IMR-90 (cell line): Measurements from ENCODE around the gene PHF20.

Source experiments
- BHLHE40 ChIP-seq: fragments of 150-350 bp; IDR thresholded peaks from 2 replicates; pipeline ENCODE4 v1.6.1; 2016; ENCODE audit warnings: mild to moderate bottlenecking, low read depth, low read length
- CEBPB ChIP-seq: IDR thresholded peaks from 2 replicates; pipeline ENCODE4 v1.6.1; 2012; ENCODE audit warnings: low read depth, low read length, improper control_type of control experiment
- CHD1 ChIP-seq: IDR thresholded peaks from 2 replicates; pipeline ENCODE4 v1.6.1; 2012; ENCODE audit warnings: low read depth, low read length, improper control_type of control experiment
- MAFK ChIP-seq: IDR thresholded peaks from 2 replicates; pipeline ENCODE4 v1.6.1; 2012; ENCODE audit warnings: low read depth, low read length, improper control_type of control experiment
- MAZ ChIP-seq: IDR thresholded peaks from 2 replicates; pipeline ENCODE4 v1.6.1; 2012; ENCODE audit warnings: low read depth, mild to moderate bottlenecking, low read length, improper control_type of control experiment, moderate library complexity, borderline replicate concordance
- MXI1 ChIP-seq: IDR thresholded peaks from 2 replicates; pipeline ENCODE4 v1.6.1; 2012; ENCODE audit warnings: low read depth, mild to moderate bottlenecking, low read length, moderate library complexity, borderline replicate concordance
- NFE2L2 ChIP-seq: fragments of 150-350 bp; IDR thresholded peaks from 2 replicates; pipeline ENCODE4 v1.6.1; 2016; ENCODE audit warnings: low read depth, mild to moderate bottlenecking, low read length
- POLR2A ChIP-seq: IDR thresholded peaks from 2 replicates; pipeline ENCODE4 v1.6.1; 2012; ENCODE audit warnings: mild to moderate bottlenecking, low read depth, low read length
- RAD21 ChIP-seq: IDR thresholded peaks from 2 replicates; pipeline ENCODE4 v1.6.1; 2012; ENCODE audit warnings: low read length, improper control_type of control experiment
- RCOR1 ChIP-seq: IDR thresholded peaks from 2 replicates; pipeline ENCODE4 v1.6.1; 2012; ENCODE audit warnings: mild to moderate bottlenecking, low read length, improper control_type of control experiment; ENCODE audit not compliant: insufficient replicate concordance
- RFX5 ChIP-seq: IDR thresholded peaks from 2 replicates; pipeline ENCODE4 v1.8.0; 2012; ENCODE audit warnings: low read depth, mild to moderate bottlenecking, low read length, moderate library complexity
- TF ChIP-seq, protein P1 (sequence below): fragments of 150-350 bp; IDR thresholded peaks from 2 replicates; pipeline ENCODE4 v1.6.1; 2017; ENCODE audit warnings: mild to moderate bottlenecking, antibody characterized with exemption, low read length, low read depth
- TF ChIP-seq, protein P2 (sequence below): conservative IDR thresholded peaks from 2 replicates; pipeline ENCODE4 v1.5.1; 2012; ENCODE audit warnings: mild to moderate bottlenecking, low read depth, low read length, improper control_type of control experiment

DNA sequence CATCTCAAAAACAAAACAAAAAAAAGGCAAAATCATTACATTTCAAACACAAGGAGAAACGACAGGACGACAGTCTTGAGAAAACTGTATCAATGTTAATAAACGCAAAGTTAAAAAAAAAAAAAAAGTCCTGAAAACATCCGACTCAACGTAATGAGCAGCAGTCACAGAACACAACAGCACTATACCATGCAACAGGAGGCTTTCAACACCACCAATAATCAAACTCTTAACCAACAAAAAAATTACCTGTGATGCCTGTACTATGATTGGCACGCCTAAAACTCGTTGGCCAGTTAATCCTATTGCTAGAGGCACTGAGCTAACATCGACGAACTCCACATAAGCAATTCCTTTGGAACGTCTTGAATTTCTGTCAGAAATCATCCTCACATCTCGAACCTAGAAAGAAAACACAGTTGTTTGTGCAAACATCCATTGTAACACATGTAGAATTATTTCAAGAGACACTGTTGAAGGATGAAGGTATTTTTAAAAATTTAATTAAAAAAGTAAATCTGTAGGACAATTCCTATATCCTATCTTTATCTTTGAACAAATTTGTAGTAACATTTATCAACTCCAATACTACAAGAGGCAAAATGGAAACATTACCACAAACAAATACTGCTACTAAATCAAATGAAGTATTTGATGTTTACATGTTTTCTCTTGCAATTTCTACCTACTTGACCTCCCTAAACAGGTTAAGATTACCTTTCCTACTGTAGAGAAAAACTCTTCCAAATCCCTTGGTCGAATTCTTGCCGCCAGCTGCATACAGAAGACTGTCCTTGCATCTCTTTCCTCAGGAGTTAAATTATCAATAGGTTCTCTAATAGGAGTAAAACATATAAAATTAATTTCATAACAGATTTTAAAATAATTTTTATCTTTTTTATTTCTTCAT lies 47.2 kb upstream of the PHF20 start:
- TF ChIP-seq RCOR1: no peak
- TF ChIP-seq, protein P1, sequence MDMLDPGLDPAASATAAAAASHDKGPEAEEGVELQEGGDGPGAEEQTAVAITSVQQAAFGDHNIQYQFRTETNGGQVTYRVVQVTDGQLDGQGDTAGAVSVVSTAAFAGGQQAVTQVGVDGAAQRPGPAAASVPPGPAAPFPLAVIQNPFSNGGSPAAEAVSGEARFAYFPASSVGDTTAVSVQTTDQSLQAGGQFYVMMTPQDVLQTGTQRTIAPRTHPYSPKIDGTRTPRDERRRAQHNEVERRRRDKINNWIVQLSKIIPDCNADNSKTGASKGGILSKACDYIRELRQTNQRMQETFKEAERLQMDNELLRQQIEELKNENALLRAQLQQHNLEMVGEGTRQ: no peak
- no peak for TF ChIP-seq MAZ
- TF ChIP-seq, protein P2, sequence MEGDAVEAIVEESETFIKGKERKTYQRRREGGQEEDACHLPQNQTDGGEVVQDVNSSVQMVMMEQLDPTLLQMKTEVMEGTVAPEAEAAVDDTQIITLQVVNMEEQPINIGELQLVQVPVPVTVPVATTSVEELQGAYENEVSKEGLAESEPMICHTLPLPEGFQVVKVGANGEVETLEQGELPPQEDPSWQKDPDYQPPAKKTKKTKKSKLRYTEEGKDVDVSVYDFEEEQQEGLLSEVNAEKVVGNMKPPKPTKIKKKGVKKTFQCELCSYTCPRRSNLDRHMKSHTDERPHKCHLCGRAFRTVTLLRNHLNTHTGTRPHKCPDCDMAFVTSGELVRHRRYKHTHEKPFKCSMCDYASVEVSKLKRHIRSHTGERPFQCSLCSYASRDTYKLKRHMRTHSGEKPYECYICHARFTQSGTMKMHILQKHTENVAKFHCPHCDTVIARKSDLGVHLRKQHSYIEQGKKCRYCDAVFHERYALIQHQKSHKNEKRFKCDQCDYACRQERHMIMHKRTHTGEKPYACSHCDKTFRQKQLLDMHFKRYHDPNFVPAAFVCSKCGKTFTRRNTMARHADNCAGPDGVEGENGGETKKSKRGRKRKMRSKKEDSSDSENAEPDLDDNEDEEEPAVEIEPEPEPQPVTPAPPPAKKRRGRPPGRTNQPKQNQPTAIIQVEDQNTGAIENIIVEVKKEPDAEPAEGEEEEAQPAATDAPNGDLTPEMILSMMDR: no peak
- TF ChIP-seq POLR2A: no peak
- TF ChIP-seq RAD21: no peak
- TF ChIP-seq MXI1: no peak
- no peak for TF ChIP-seq RFX5
- no peak for TF ChIP-seq NFE2L2
- no peak for TF ChIP-seq CHD1
- no peak for TF ChIP-seq MAFK
- no peak for TF ChIP-seq CEBPB
- TF ChIP-seq BHLHE40: no peak
